Loucy (cell line): Measurements from ENCODE around the gene HPSE2.

Experiments
- H2AFZ ChIP-seq: fragments of 200-600 bp; sonication (generic); 2 replicates; pipeline ENCODE4 v1.6.0; 2016; ENCODE audit warnings: antibody characterized with exemption, mild to moderate bottlenecking, low read length, moderate library complexity
- H3F3A ChIP-seq: fragments of 200-600 bp; 2 replicates; pipeline ENCODE4 v1.6.0; 2016; ENCODE audit warnings: antibody characterized with exemption, low read depth, mild to moderate bottlenecking
- H3K27me3 ChIP-seq: fragments of 200-600 bp; sonication (generic); 2 replicates; pipeline ENCODE4 v1.6.1; 2014; ENCODE audit warnings: low read length, mild to moderate bottlenecking; ENCODE audit not compliant: insufficient read depth, poor library complexity, severe bottlenecking
- H3K36me3 ChIP-seq: fragments of 200-600 bp; sonication (generic); 2 replicates; pipeline ENCODE4 v1.6.1; 2016; ENCODE audit warnings: low read length; ENCODE audit not compliant: insufficient read depth
- H3K4me1 ChIP-seq: fragments of 200-600 bp; sonication (generic); 2 replicates; pipeline ENCODE4 v1.5.1; 2014; ENCODE audit warnings: low read length, mild to moderate bottlenecking; ENCODE audit not compliant: insufficient read depth, poor library complexity, severe bottlenecking
- H3K4me2 ChIP-seq: fragments of 200-600 bp; sonication (generic); 2 replicates; pipeline ENCODE4 v1.6.0; 2014; ENCODE audit warnings: antibody characterized with exemption, low read length, low read depth, mild to moderate bottlenecking; ENCODE audit not compliant: poor library complexity, severe bottlenecking
- H3K4me3 ChIP-seq: fragments of 200-600 bp; sonication (generic); 2 replicates; pipeline ENCODE4 v1.5.1; 2014; ENCODE audit warnings: low read length, mild to moderate bottlenecking, mixed read lengths; ENCODE audit not compliant: poor library complexity, severe bottlenecking
- H3K79me2 ChIP-seq: fragments of 200-600 bp; sonication (generic); 2 replicates; pipeline ENCODE4 v1.6.1; 2014; ENCODE audit warnings: low read length; ENCODE audit not compliant: insufficient read depth
- H3K9ac ChIP-seq: fragments of 200-600 bp; sonication (generic); 2 replicates; pipeline ENCODE4 v1.6.0; 2014; ENCODE audit warnings: mild to moderate bottlenecking, low read depth, low read length, moderate library complexity; ENCODE audit not compliant: poor library complexity, severe bottlenecking
- H3K9me2 ChIP-seq: fragments of 200-600 bp; sonication (generic); replicated peaks from 2 replicates; pipeline ENCODE4 v1.6.1; 2016; ENCODE audit warnings: low read depth, low read length, mixed read lengths
- H3K9me3 ChIP-seq: fragments of 200-600 bp; sonication (generic); 2 replicates; pipeline ENCODE4 v1.6.1; 2014; ENCODE audit warnings: mild to moderate bottlenecking, antibody characterized with exemption, low read length, low read depth; ENCODE audit not compliant: insufficient read depth
- H4K20me1 ChIP-seq: fragments of 200-600 bp; sonication (generic); 2 replicates; pipeline ENCODE4 v1.6.0; 2014; ENCODE audit warnings: antibody characterized with exemption, low read length, mild to moderate bottlenecking; ENCODE audit not compliant: insufficient read depth, poor library complexity, severe bottlenecking
- EZH2phosphoT487 ChIP-seq: fragments of 200-600 bp; IDR thresholded peaks from 2 replicates; pipeline ENCODE4 v1.6.1; 2018; ENCODE audit warnings: antibody characterized with exemption, mild to moderate bottlenecking, moderate library complexity, borderline replicate concordance
- TF ChIP-seq, protein P1 (sequence below): fragments of 200-600 bp; sonication (generic); conservative IDR thresholded peaks from 2 replicates; pipeline ENCODE4 v1.5.1; 2014; ENCODE audit warnings: mild to moderate bottlenecking, antibody characterized with exemption, low read length

Gene HPSE2

DNA sequence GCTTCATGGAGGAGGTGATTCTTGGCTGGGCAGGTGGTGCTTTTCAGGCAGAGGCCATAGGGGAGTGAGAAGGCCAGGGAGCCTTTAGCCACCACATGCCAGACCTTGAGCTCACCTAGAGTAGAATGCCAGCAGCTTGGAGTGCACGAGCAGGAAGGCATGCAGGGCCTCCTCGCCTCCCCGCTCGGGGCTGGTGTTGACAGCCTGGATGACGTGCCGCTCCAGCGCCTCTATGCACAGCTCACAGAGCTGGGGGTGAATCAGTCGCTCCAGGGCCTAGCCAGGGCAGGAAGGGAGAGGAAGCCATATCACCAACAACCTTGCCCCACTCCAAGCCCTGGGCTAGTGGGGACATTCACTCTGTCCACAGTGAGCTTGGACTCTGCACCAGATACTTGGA is 804.6 kb downstream of the HPSE2 start:
- H3K4me1 ChIP-seq: no peaks in the 10 kb centered on the region
- no peak overlapping the region for H3K4me2 ChIP-seq
- H3K9ac ChIP-seq: no peak overlapping the region
- no peaks in the 10 kb centered on the region for H4K20me1 ChIP-seq
- H2AFZ ChIP-seq: no peak overlapping the region
- H3K27me3 ChIP-seq: no peaks in the 10 kb centered on the region
- peaks cover 6% of the 10 kb centered on the region for H3K9me3 ChIP-seq
- H3K4me3 ChIP-seq: no peak overlapping the region
- H3F3A ChIP-seq: no peaks in the 10 kb centered on the region
- H3K79me2 ChIP-seq: no peaks in the 10 kb centered on the region
- no peak for TF ChIP-seq EZH2phosphoT487
- H3K36me3 ChIP-seq: peaks cover 45% of the 10 kb centered on the region; the same call in 1 of the 2 replicates
- H3K9me2 ChIP-seq: no peaks in the 10 kb centered on the region

DNA sequence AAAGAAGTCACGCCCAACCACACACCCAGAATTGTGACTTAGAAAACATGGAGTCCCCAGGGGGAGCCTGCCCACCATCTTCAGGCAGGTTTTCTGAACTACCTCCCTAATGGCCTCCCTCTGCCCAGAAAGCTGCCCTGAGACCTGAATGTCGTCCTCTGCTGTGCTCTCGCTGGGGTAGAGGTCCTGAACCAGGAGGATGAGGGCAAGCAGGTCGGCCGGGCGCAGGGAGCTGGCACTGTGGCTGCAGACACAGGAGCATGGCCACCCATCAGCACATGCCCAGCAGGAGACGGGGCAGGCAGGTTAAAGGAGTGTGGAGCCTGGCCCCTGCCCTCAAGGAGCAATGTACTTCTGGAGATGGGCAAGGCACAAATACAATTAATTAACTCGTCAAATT is 805.2 kb downstream of the HPSE2 start:
- Histone ChIP-seq H3K27me3 (no peaks in the 10 kb centered on the region), H3K79me2 (no peaks in the 10 kb centered on the region), H3K4me3 (no peak overlapping the region), H3K4me1 (no peaks in the 10 kb centered on the region), H4K20me1 (no peaks in the 10 kb centered on the region), H3K9ac (no peak overlapping the region), H3K4me2 (no peak overlapping the region), H3K36me3 (peaks cover 43% of the 10 kb centered on the region; the same call in 1 of the 2 replicates), H3K9me2 (no peaks in the 10 kb centered on the region), H2AFZ (no peak overlapping the region), H3F3A (no peaks in the 10 kb centered on the region), H3K9me3 (peaks cover 6% of the 10 kb centered on the region)
- TF ChIP-seq EZH2phosphoT487: no peak
- TF ChIP-seq, protein P1, sequence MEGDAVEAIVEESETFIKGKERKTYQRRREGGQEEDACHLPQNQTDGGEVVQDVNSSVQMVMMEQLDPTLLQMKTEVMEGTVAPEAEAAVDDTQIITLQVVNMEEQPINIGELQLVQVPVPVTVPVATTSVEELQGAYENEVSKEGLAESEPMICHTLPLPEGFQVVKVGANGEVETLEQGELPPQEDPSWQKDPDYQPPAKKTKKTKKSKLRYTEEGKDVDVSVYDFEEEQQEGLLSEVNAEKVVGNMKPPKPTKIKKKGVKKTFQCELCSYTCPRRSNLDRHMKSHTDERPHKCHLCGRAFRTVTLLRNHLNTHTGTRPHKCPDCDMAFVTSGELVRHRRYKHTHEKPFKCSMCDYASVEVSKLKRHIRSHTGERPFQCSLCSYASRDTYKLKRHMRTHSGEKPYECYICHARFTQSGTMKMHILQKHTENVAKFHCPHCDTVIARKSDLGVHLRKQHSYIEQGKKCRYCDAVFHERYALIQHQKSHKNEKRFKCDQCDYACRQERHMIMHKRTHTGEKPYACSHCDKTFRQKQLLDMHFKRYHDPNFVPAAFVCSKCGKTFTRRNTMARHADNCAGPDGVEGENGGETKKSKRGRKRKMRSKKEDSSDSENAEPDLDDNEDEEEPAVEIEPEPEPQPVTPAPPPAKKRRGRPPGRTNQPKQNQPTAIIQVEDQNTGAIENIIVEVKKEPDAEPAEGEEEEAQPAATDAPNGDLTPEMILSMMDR: no peak

DNA sequence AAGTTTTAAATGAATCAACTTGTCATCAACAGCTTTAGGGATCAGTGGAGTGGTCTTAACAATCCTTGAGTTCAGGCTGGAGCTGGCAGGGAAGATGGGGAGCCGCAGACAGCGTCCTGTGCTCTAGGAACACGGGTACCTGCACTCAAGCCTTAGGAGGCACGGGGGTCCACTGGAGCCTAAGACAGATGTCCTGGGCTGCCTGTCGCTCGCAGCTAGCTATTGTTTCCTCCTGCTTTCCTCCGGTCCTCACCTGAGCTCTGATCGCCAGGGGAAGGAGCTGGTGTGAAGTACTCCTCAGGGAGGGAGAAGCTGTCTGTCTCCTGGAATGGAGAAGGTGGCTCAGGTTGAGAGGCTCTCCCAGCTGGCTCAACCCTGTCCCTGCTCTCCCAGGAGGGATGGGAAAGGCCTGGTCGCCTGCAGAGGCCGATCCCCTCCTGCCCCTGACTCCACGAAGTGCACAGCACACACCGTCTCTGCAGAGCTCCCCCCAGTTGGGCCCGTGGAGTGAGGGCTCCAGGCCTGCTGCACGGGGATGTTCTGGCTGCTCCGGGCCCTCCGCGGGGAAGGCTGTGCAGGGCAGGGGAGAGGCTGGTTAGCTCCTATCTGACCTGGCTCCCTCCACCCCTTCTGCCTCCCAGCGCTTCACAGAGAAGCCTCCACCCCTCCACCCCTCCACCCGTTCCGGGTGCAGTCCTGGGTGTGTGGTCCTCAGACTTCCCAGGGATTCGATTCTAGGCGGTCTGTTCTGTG is 806.2 kb downstream of the HPSE2 start:
- peaks cover 34% of the 10 kb centered on the region; the same call in 1 of the 2 replicates for H3K36me3 ChIP-seq
- H3K4me3 ChIP-seq: no peak overlapping the region
- H3F3A ChIP-seq: no peaks in the 10 kb centered on the region
- no peak overlapping the region for H3K9ac ChIP-seq
- no peaks in the 10 kb centered on the region for H3K27me3 ChIP-seq
- no peaks in the 10 kb centered on the region for H3K9me2 ChIP-seq
- H3K9me3 ChIP-seq: peaks cover 6% of the 10 kb centered on the region
- H3K79me2 ChIP-seq: no peaks in the 10 kb centered on the region
- H2AFZ ChIP-seq: no peak overlapping the region
- H3K4me1 ChIP-seq: no peaks in the 10 kb centered on the region
- H3K4me2 ChIP-seq: no peak overlapping the region
- TF ChIP-seq, protein P1: no peak
- no peak for TF ChIP-seq EZH2phosphoT487
- no peaks in the 10 kb centered on the region for H4K20me1 ChIP-seq
